Trophoblast cell (in vitro differentiated cells and primary cell): Measurements from ENCODE around the gene GLRA2.

Experiments used
- DNase-seq, 2 donors: peaks; one replicate each; pipeline ENCODE4 v3.0.0-alpha.2; 2016
- H2AFZ ChIP-seq: 2 replicates; pipeline ENCODE4 v1.6.1; 2013; ENCODE audit warnings: low read length, moderate library complexity, mild to moderate bottlenecking; ENCODE audit not compliant: insufficient read depth, poor library complexity
- H2AK5ac ChIP-seq: 2 replicates; pipeline ENCODE4 v1.6.1; 2013; ENCODE audit warnings: mild to moderate bottlenecking, low read length
- H2BK120ac ChIP-seq: 2 replicates; pipeline ENCODE4 v1.6.1; 2013; ENCODE audit warnings: low read length, mild to moderate bottlenecking, moderate library complexity; ENCODE audit not compliant: insufficient read depth, poor library complexity
- H2BK12ac ChIP-seq: 2 replicates; pipeline ENCODE4 v1.6.1; 2013; ENCODE audit warnings: mild to moderate bottlenecking, low read length, moderate library complexity
- H2BK5ac ChIP-seq: 2 replicates; pipeline ENCODE4 v1.6.1; 2013; ENCODE audit warnings: low read length, low read depth, moderate library complexity, mild to moderate bottlenecking; ENCODE audit not compliant: poor library complexity
- H3K14ac ChIP-seq: 2 replicates; pipeline ENCODE4 v1.6.1; 2013; ENCODE audit warnings: mild to moderate bottlenecking, low read length
- H3K18ac ChIP-seq: 2 replicates; pipeline ENCODE4 v1.6.1; 2013; ENCODE audit warnings: mild to moderate bottlenecking, low read length
- H3K23ac ChIP-seq: 2 replicates; pipeline ENCODE4 v1.6.1; 2013; ENCODE audit warnings: low read length
- H3K27ac ChIP-seq: 2 replicates; pipeline ENCODE4 v1.5.1; 2013; ENCODE audit warnings: low read depth, mild to moderate bottlenecking, inconsistent platforms, low read length, moderate library complexity
- H3K27me3 ChIP-seq: 2 replicates; pipeline ENCODE4 v1.6.1; 2013; ENCODE audit warnings: inconsistent platforms, mild to moderate bottlenecking, low read length, moderate library complexity; ENCODE audit not compliant: insufficient read depth
- H3K36me3 ChIP-seq, 2 experiments: 1 replicate in 1 of 2; 2 replicates in 1 of 2; pipeline ENCODE4 v1.6.1; 2013; ENCODE audit warnings: low read length in 2 of 2, mild to moderate bottlenecking in 2 of 2, moderate library complexity in 1 of 2; ENCODE audit not compliant: insufficient read depth in 2 of 2, control insufficient read depth in 1 of 2
- H3K4ac ChIP-seq: 2 replicates; pipeline ENCODE4 v1.6.1; 2013; ENCODE audit warnings: low read depth, mild to moderate bottlenecking, low read length, moderate library complexity
- H3K4me1 ChIP-seq, 2 experiments: 1 replicate in 1 of 2; 2 replicates in 1 of 2; pipeline ENCODE4 v1.6.1; 2013; ENCODE audit warnings: low read length in 2 of 2, mild to moderate bottlenecking in 2 of 2, moderate library complexity in 1 of 2; ENCODE audit not compliant: insufficient read depth in 2 of 2, control insufficient read depth in 1 of 2
- H3K4me2 ChIP-seq: 2 replicates; pipeline ENCODE4 v1.6.1; 2013; ENCODE audit warnings: inconsistent platforms, mild to moderate bottlenecking, low read length, moderate library complexity
- H3K4me3 ChIP-seq: 2 replicates; pipeline ENCODE4 v1.5.1; 2013; ENCODE audit warnings: mild to moderate bottlenecking, low read depth, low read length, inconsistent platforms
- H3K79me1 ChIP-seq: one replicate; pipeline ENCODE4 v1.6.1; 2013; ENCODE audit warnings: low read length
- H3K79me2 ChIP-seq: 2 replicates; pipeline ENCODE4 v1.6.1; 2013; ENCODE audit warnings: low read length, mild to moderate bottlenecking; ENCODE audit not compliant: control insufficient read depth, insufficient read depth, poor library complexity
- H3K9ac ChIP-seq: 2 replicates; pipeline ENCODE4 v1.6.1; 2013; ENCODE audit warnings: mild to moderate bottlenecking, low read length
- H3K9me3 ChIP-seq: 2 replicates; pipeline ENCODE4 v1.6.1; 2013; ENCODE audit warnings: low read depth, mild to moderate bottlenecking, control low read depth, inconsistent platforms, low read length; ENCODE audit not compliant: insufficient read depth
- H4K12ac ChIP-seq: 2 replicates; pipeline ENCODE4 v1.6.1; 2013; ENCODE audit warnings: low read depth, mild to moderate bottlenecking, low read length, moderate library complexity
- H4K8ac ChIP-seq: 2 replicates; pipeline ENCODE4 v1.6.1; 2013; ENCODE audit warnings: low read depth, mild to moderate bottlenecking, low read length, moderate library complexity
- H4K91ac ChIP-seq: one replicate; pipeline ENCODE4 v1.6.1; 2013; ENCODE audit warnings: low read depth, mild to moderate bottlenecking, low read length, moderate library complexity
- WGBS: extraction: QIAGEN DNeasy Blood & Tissue Kit; methylation state at CpG from one replicate; pipeline ENCODE4 v1.1.7; 2013; ENCODE audit warnings: missing lambda C conversion rate; ENCODE audit not compliant: insufficient read length, insufficient coverage; ENCODE audit errors: extremely low coverage; 5-methylcytosine and 5-hydroxymethylcytosine counted together

GLRA2 gene

GRCh38 chrX:14573161-14573560 lies 43.8 kb downstream of the GLRA2 start:
- Histone ChIP-seq H2BK5ac (no peak overlapping the region), H3K27me3 (no peaks in the 10 kb centered on the region), H3K27ac (no peak overlapping the region), H2BK120ac (no peak overlapping the region), H3K4me3 (no peak overlapping the region), H2AFZ (no peak overlapping the region), H3K9ac (no peak overlapping the region), H3K18ac (no peak overlapping the region), H2AK5ac (no peak overlapping the region), H3K79me2 (no peaks in the 10 kb centered on the region), H4K8ac (no peak overlapping the region), H3K4ac (no peak overlapping the region), H3K79me1 (no peaks in the 10 kb centered on the region), H3K9me3 (no peaks in the 10 kb centered on the region), H4K91ac (no peak overlapping the region), H3K23ac (no peak overlapping the region), H4K12ac (no peak overlapping the region), H3K4me2 (no peak overlapping the region), H3K36me3 (no peaks in the 10 kb centered on the region), H2BK12ac (no peak overlapping the region), H3K14ac (no peak overlapping the region), H3K4me1 (no peaks in the 10 kb centered on the region)
- peak in 1 of 2 donors; percentile 16 for DNase-seq
- no CpG with 5 or more reads among the region's 2 CpGs for WGBS

GRCh38 chrX:14581081-14581480 lies 51.7 kb downstream of the GLRA2 start:
- Histone ChIP-seq H2BK12ac (no peak overlapping the region), H4K8ac (no peak overlapping the region), H4K91ac (no peak overlapping the region), H3K36me3 (no peaks in the 10 kb centered on the region), H3K4ac (no peak overlapping the region), H3K27me3 (no peaks in the 10 kb centered on the region), H3K79me2 (no peaks in the 10 kb centered on the region), H3K79me1 (no peaks in the 10 kb centered on the region), H3K9me3 (no peaks in the 10 kb centered on the region), H3K27ac (no peak overlapping the region), H3K4me1 (no peaks in the 10 kb centered on the region), H3K4me3 (no peak overlapping the region), H3K4me2 (no peak overlapping the region), H2BK5ac (no peak overlapping the region), H2AFZ (no peak overlapping the region), H3K23ac (no peak overlapping the region), H3K9ac (no peak overlapping the region), H2AK5ac (no peak overlapping the region), H3K14ac (no peak overlapping the region), H4K12ac (no peak overlapping the region), H3K18ac (no peak overlapping the region), H2BK120ac (no peak overlapping the region)
- DNase-seq = no peak
- WGBS = no CpG with 5 or more reads among the region's 8 CpGs

- Histone ChIP-seq H3K79me2 (no peaks in the 10 kb centered on the region), H3K9ac (no peak overlapping the region), H3K4me1 (no peaks in the 10 kb centered on the region), H3K4me3 (no peak overlapping the region), H3K9me3 (no peaks in the 10 kb centered on the region), H2AK5ac (no peak overlapping the region), H3K4me2 (no peak overlapping the region), H2AFZ (no peak overlapping the region), H4K8ac (no peak overlapping the region), H3K27me3 (no peaks in the 10 kb centered on the region), H2BK12ac (no peak overlapping the region), H3K4ac (no peak overlapping the region), H3K36me3 (no peaks in the 10 kb centered on the region), H3K23ac (no peak overlapping the region), H2BK120ac (no peak overlapping the region), H4K91ac (no peak overlapping the region), H3K79me1 (no peaks in the 10 kb centered on the region), H2BK5ac (no peak overlapping the region), H4K12ac (no peak overlapping the region), H3K18ac (no peak overlapping the region), H3K27ac (no peak overlapping the region), H3K14ac (no peak overlapping the region)
- no peak for DNase-seq
- WGBS = no CpG with 5 or more reads among the region's 2 CpGs
These were observed 55.2 kb downstream of the GLRA2 start for GRCh38 chrX:14584548-14584947.

GRCh38 chrX:14590216-14590615 lies 60.9 kb downstream of the GLRA2 start:
- H3K18ac ChIP-seq = no peak overlapping the region
- no peak overlapping the region for H3K4me3 ChIP-seq
- no peak for DNase-seq
- no peak overlapping the region for H2AFZ ChIP-seq
- WGBS = no CpG with 5 or more reads among the region's 2 CpGs
- H3K27ac ChIP-seq = no peak overlapping the region
- H4K8ac ChIP-seq = no peak overlapping the region
- H3K4me1 ChIP-seq = no peaks in the 10 kb centered on the region
- H3K23ac ChIP-seq = no peak overlapping the region
- no peak overlapping the region for H2BK12ac ChIP-seq
- no peak overlapping the region for H4K91ac ChIP-seq
- no peaks in the 10 kb centered on the region for H3K79me2 ChIP-seq
- no peak overlapping the region for H4K12ac ChIP-seq
- H3K36me3 ChIP-seq = no peaks in the 10 kb centered on the region
- no peak overlapping the region for H3K14ac ChIP-seq
- H2BK120ac ChIP-seq = no peak overlapping the region
- no peak overlapping the region for H3K4ac ChIP-seq
- H3K4me2 ChIP-seq = no peak overlapping the region
- no peaks in the 10 kb centered on the region for H3K27me3 ChIP-seq
- no peak overlapping the region for H2BK5ac ChIP-seq
- no peak overlapping the region for H3K9ac ChIP-seq
- no peaks in the 10 kb centered on the region for H3K79me1 ChIP-seq
- no peak overlapping the region for H2AK5ac ChIP-seq
- no peaks in the 10 kb centered on the region for H3K9me3 ChIP-seq
